Duodenal mucosa (tissue), 2 donors: Measurements from ENCODE around the gene MEPE.

Experiments
- H3K27ac ChIP-seq: one replicate; pipeline ENCODE4 v1.7.0; 2013; ENCODE audit warnings: low read depth, low read length
- H3K27me3 ChIP-seq, 2 donors: one replicate each; pipeline ENCODE4 v1.7.0; 2013; ENCODE audit warnings: low read length in 2 of 2, control low read depth in 1 of 2; ENCODE audit not compliant: insufficient read depth in 2 of 2, control insufficient read depth in 1 of 2
- H3K36me3 ChIP-seq, 2 donors: one replicate each; pipeline ENCODE4 v1.7.0; 2013; ENCODE audit warnings: low read length in 2 of 2, control low read depth in 1 of 2; ENCODE audit not compliant: insufficient read depth in 2 of 2, control insufficient read depth in 1 of 2
- H3K4me1 ChIP-seq, 2 donors: one replicate each; pipeline ENCODE4 v1.7.0; 2013; ENCODE audit warnings: low read length in 2 of 2, control low read depth in 1 of 2; ENCODE audit not compliant: insufficient read depth in 2 of 2, control insufficient read depth in 1 of 2
- H3K4me3 ChIP-seq, 2 donors: one replicate each; pipeline ENCODE4 v1.7.0; 2013; ENCODE audit warnings: low read length in 2 of 2, low read depth in 1 of 2
- H3K9ac ChIP-seq, 2 donors: one replicate each; pipeline ENCODE4 v1.7.0; 2013; ENCODE audit warnings: low read length in 2 of 2, low read depth in 1 of 2
- H3K9me3 ChIP-seq, 2 donors: one replicate each; pipeline ENCODE4 v1.7.0; 2013; ENCODE audit warnings: low read length in 2 of 2, control low read depth in 1 of 2; ENCODE audit not compliant: control insufficient read depth in 1 of 2

The MEPE gene

GRCh38 chr4:87839592-87839946 lies 6.8 kb downstream of the MEPE start:
- Histone ChIP-seq H3K27me3 (no peaks in the 10 kb centered on the region), H3K9me3 (no peaks in the 10 kb centered on the region), H3K36me3 (no peaks in the 10 kb centered on the region), H3K27ac (no peak overlapping the region), H3K9ac (no peak overlapping the region), H3K4me1 (no peaks in the 10 kb centered on the region), H3K4me3 (no peak overlapping the region)

- H3K9ac ChIP-seq: no peak overlapping the region
- no peaks in the 10 kb centered on the region for H3K36me3 ChIP-seq
- no peaks in the 10 kb centered on the region for H3K27me3 ChIP-seq
- H3K9me3 ChIP-seq: no peaks in the 10 kb centered on the region
- no peaks in the 10 kb centered on the region for H3K4me1 ChIP-seq
- H3K27ac ChIP-seq: no peak overlapping the region
- H3K4me3 ChIP-seq: no peak overlapping the region
Measured at GRCh38 chr4:87840149-87840548, 7.4 kb downstream of the MEPE start.

DNA sequence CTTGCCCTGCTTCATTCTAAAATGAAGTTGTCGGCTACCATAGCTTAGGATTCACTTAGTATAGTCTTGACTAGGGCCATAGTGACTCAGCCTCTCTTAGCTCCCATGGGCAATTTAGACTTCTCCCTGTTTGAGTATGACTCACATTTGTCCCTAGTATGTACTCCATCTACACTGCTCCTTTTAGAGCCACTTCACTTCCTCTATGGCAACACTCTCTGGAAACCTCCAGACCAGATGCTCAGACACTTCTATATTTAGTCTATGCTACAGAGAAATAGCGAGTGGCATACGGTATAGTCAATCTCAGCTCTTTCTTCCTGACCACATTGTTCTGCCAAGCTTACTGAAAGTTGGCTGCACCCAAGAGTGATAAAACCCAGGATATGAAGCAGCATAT lies 11.2 kb downstream of the MEPE start:
- no peak overlapping the region for H3K9ac ChIP-seq
- H3K27ac ChIP-seq: no peak overlapping the region
- H3K9me3 ChIP-seq: no peaks in the 10 kb centered on the region
- H3K36me3 ChIP-seq: no peaks in the 10 kb centered on the region
- peaks cover 0 to 4% of the 10 kb centered on the region in 2 donors for H3K4me1 ChIP-seq
- H3K27me3 ChIP-seq: no peaks in the 10 kb centered on the region
- no peak overlapping the region for H3K4me3 ChIP-seq

- no peaks in the 10 kb centered on the region for H3K27me3 ChIP-seq
- no peaks in the 10 kb centered on the region for H3K9me3 ChIP-seq
- H3K9ac ChIP-seq: no peak overlapping the region
- H3K4me3 ChIP-seq: no peak overlapping the region
- peaks cover 0 to 6% of the 10 kb centered on the region in 2 donors for H3K4me1 ChIP-seq
- H3K27ac ChIP-seq: no peak overlapping the region
- H3K36me3 ChIP-seq: no peaks in the 10 kb centered on the region
Measured at GRCh38 chr4:87844452-87844851, 11.7 kb downstream of the MEPE start.

DNA sequence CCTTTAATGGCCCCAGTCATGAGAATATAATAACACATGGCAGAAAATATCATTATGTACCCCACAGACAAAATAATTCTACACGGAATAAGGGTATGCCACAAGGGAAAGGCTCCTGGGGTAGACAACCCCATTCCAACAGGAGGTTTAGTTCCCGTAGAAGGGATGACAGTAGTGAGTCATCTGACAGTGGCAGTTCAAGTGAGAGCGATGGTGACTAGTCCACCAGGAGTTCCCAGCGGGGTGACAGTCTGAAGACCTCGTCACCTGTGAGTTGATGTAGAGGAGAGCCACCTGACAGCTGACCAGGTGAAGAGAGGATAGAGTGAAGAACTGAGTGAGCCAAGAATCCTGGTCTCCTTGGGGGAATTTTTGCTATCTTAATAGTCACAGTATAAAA lies 13.5 kb downstream of the MEPE start:
- H3K36me3 ChIP-seq: no peaks in the 10 kb centered on the region
- H3K27ac ChIP-seq: no peak overlapping the region
- no peaks in the 10 kb centered on the region for H3K9me3 ChIP-seq
- H3K4me1 ChIP-seq: peaks cover 0 to 6% of the 10 kb centered on the region in 2 donors
- no peak overlapping the region for H3K4me3 ChIP-seq
- H3K27me3 ChIP-seq: no peaks in the 10 kb centered on the region
- no peak overlapping the region for H3K9ac ChIP-seq

DNA sequence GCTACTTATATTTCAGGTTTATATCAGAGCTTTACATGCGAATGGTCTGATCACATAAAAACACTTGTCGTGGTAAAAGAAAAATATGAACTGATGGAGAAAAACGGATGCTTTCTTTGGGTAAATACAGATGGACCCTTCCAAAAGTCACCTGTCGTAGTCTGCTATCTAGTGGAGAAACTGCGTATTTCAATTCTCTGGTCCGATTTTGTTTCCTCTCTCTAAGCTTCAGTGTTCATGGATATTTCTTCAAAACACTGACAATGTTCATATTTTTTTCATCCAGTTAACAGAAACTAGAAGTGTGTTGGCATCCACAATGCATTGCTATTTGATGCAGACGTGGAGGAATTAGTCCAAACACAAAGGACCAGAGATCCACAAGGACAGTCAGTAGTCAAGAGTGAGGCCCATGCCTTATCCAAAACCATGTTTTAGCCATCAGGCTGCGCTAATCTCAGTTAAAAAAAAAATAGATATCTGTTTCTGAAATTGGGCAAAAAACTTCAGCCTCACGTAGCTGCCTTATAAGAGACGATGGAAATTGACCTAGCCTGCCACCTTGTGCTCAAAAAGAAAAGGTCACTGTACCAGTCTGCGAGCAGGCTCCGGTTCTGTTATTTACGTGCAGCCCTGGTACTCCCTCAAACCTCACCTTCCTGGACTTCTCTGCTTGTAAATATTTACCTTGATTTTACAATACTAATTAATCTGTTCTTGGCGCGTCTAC lies 16.0 kb downstream of the MEPE start:
- no peak overlapping the region for H3K9ac ChIP-seq
- H3K27ac ChIP-seq: no peak overlapping the region

GRCh38 chr4:87849612-87850011 lies 16.8 kb downstream of the MEPE start:
- no peak overlapping the region for H3K9ac ChIP-seq
- peaks cover 0 to 6% of the 10 kb centered on the region in 2 donors for H3K4me1 ChIP-seq
- no peak overlapping the region for H3K27ac ChIP-seq
- H3K36me3 ChIP-seq: no peaks in the 10 kb centered on the region
- no peaks in the 10 kb centered on the region for H3K9me3 ChIP-seq
- no peaks in the 10 kb centered on the region for H3K27me3 ChIP-seq
- H3K4me3 ChIP-seq: no peak overlapping the region

More for the DNA sequence above, 16.0 kb downstream of the MEPE start:
- H3K36me3 ChIP-seq: no peaks in the 10 kb centered on the region
- H3K4me1 ChIP-seq: peaks cover 0 to 6% of the 10 kb centered on the region in 2 donors
- H3K27me3 ChIP-seq: no peaks in the 10 kb centered on the region
- no peak overlapping the region for H3K4me3 ChIP-seq
- H3K9me3 ChIP-seq: no peaks in the 10 kb centered on the region

DNA sequence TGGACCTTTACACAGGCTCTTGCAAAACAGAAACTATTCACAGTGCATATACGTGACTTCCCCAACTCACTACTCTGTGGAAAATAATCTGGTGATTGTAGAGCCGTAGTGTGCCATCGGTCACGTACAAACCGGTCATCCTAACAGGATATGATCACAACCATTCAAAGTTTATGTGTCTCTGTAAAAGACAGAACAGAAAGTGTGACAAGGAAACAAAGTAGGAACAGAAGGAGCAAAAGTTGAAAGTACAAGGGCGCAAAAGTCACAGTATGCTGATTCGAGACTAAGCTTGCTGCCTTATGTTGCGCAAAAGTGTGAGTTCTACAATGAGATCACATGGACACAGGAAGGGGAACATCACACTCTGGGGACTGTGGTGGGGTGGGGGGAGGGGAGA lies 18.6 kb downstream of the MEPE start:
- Histone ChIP-seq H3K4me1 (peaks cover 0 to 6% of the 10 kb centered on the region in 2 donors), H3K27ac (no peak overlapping the region), H3K27me3 (no peaks in the 10 kb centered on the region), H3K9ac (no peak overlapping the region), H3K36me3 (no peaks in the 10 kb centered on the region), H3K4me3 (no peak overlapping the region), H3K9me3 (no peaks in the 10 kb centered on the region)

DNA sequence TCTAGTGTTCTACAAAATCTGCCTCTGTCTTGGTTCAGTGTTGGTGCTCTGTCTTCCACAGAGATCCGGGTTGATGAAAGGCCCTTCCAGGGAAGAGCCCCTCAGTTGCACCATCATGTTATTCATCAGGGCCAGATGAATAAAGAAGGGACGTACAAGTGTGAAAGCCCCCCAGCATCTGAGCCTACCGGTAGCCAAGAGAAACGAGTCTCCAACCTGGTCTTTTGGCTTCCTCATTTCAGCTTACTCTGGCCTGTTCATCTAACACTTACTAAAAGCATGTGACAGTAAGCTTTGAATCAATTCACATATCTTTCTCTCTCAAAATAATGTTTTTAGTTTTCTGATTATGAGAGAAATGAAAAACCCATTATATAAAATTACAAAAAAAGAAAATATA lies 19.2 kb downstream of the MEPE start:
- no peaks in the 10 kb centered on the region for H3K9me3 ChIP-seq
- H3K9ac ChIP-seq: no peak overlapping the region
- H3K36me3 ChIP-seq: no peaks in the 10 kb centered on the region
- no peaks in the 10 kb centered on the region for H3K27me3 ChIP-seq
- peaks cover 0 to 6% of the 10 kb centered on the region in 2 donors for H3K4me1 ChIP-seq
- H3K27ac ChIP-seq: no peak overlapping the region
- no peak overlapping the region for H3K4me3 ChIP-seq

GRCh38 chr4:87853108-87853507 lies 20.3 kb downstream of the MEPE start:
- H3K4me1 ChIP-seq: peaks cover 0 to 6% of the 10 kb centered on the region in 2 donors
- no peak overlapping the region for H3K4me3 ChIP-seq
- no peaks in the 10 kb centered on the region for H3K36me3 ChIP-seq
- no peaks in the 10 kb centered on the region for H3K9me3 ChIP-seq
- no peaks in the 10 kb centered on the region for H3K27me3 ChIP-seq
- no peak overlapping the region for H3K27ac ChIP-seq
- H3K9ac ChIP-seq: no peak overlapping the region
